ENCODE results near the gene GLP2R. TPM values are rescaled to one million over a fixed set of nuclear protein-coding genes. Genes with fewer than 3 reads are reported as not detected.

Gene GLP2R
- polyA plus RNA-seq, 1 of the 3 experiments (the other 2 are of a cell fraction), result not detected

- Histone ChIP-seq H3K36me3 (replicated peaks in 1 of 2; ENCODE audit: control insufficient read depth in 1 of 2, insufficient read depth in 2 of 2, low read length in 1 of 2) (no peaks in the 10 kb centered on the region), H3K27me3 (ENCODE audit: insufficient read depth) (no peaks in the 10 kb centered on the region), H3K27ac (ENCODE audit: low read depth in 2 of 2, low read length in 1 of 2) (no peak overlapping the region), H3K79me2 (ENCODE audit: insufficient read depth) (no peaks in the 10 kb centered on the region), H2AFZ (ENCODE audit: low read depth) (no peak overlapping the region), H3K9me3 (no peaks in the 10 kb centered on the region), H3K9me2 (no peaks in the 10 kb centered on the region), H3F3A (replicated peaks; ENCODE audit: insufficient read depth) (no peaks in the 10 kb centered on the region), H3K9ac (no peak overlapping the region), H3K4me2 (no peak overlapping the region), H4K20me1 (ENCODE audit: insufficient read depth) (no peaks in the 10 kb centered on the region), H3K4me3 (ENCODE audit: low read depth in 2 of 2, low read length in 1 of 2) (no peak overlapping the region), H3K4me1 (ENCODE audit: control insufficient read depth in 1 of 2, insufficient read depth in 2 of 2, low read depth in 1 of 2, low read length in 1 of 2) (no peaks in the 10 kb centered on the region)
- WGBS (ENCODE audit: low lambda C conversion rate), result 18% methylated on average over 4 of the region's 4 CpGs
- ChIA-PET CTCF (interaction anchor here (2.0 kb wide), 1 partner anchor 9 kb away, joined by 8 read pairs; no protein-coding TSS in a partner anchor), POLR2A (no interaction called here)
- no peak for DNase-seq
- TF ChIP-seq TCF12 (IDR thresholded peaks at IDR 0.05), result no peak
- TF ChIP-seq RCOR1 (IDR thresholded peaks at IDR 0.05; ENCODE audit: low read length), result no peak
- TF ChIP-seq YY1 (IDR thresholded peaks at IDR 0.05; ENCODE audit: low read depth), result no peak
- no peak for TF ChIP-seq FOXM1 (IDR thresholded peaks at IDR 0.05; ENCODE audit: low read depth)
- TF ChIP-seq EZH2phosphoT487 (IDR thresholded peaks at IDR 0.05; ENCODE audit: borderline replicate concordance, low read depth), result no peak
- TF ChIP-seq SIN3A (IDR thresholded peaks at IDR 0.05; ENCODE audit: borderline replicate concordance, low read depth, low read length), result no peak
- TF ChIP-seq USF1 (IDR thresholded peaks at IDR 0.05; ENCODE audit: borderline replicate concordance, low read depth), result no peak
- TF ChIP-seq GABPA (IDR thresholded peaks at IDR 0.05; ENCODE audit: low read depth), result no peak
- TF ChIP-seq FOXJ3 (CRISPR knock-in tag; IDR thresholded peaks at IDR 0.05), result no peak
- no peak for TF ChIP-seq CHD2 (IDR thresholded peaks at IDR 0.05; ENCODE audit: low read length, partially characterized antibody)
- TF ChIP-seq ZBTB33 (IDR thresholded peaks at IDR 0.05; ENCODE audit: borderline replicate concordance, low read depth), result no peak
- no peak for TF ChIP-seq EP300 (IDR thresholded peaks at IDR 0.05; ENCODE audit: borderline replicate concordance in 1 of 2, low read depth in 1 of 2, low read length in 1 of 2)
- no peak for TF ChIP-seq MEF2A (IDR thresholded peaks at IDR 0.05; ENCODE audit: borderline replicate concordance, low read depth)
- no peak for TF ChIP-seq TAF1 (IDR thresholded peaks at IDR 0.05; ENCODE audit: borderline replicate concordance, low read depth, low read length)
- no peak for TF ChIP-seq SMC3 (IDR thresholded peaks at IDR 0.05; ENCODE audit: low read depth, low read length)
- no peak for TF ChIP-seq GATA2 (CRISPR knock-in tag; IDR thresholded peaks at IDR 0.05)
- no peak for TF ChIP-seq PBX3 (IDR thresholded peaks at IDR 0.05)
- TF ChIP-seq POLR2AphosphoS5 (IDR thresholded peaks at IDR 0.05; ENCODE audit: low read depth, low read length), result no peak
- TF ChIP-seq TEAD4 (IDR thresholded peaks at IDR 0.05; ENCODE audit: borderline replicate concordance, insufficient read depth), result no peak
These were observed 29.3 kb downstream of the GLP2R start for GRCh38 chr17:9855036-9855435.
